CD4-positive, alpha-beta T cell (primary cell): ENCODE results near the gene SYNGR1. TPM values are rescaled to one million over a fixed set of nuclear protein-coding genes. Genes with fewer than 3 reads are reported as not detected.

Source experiments
- ATAC-seq: fragments of 200-7000 bp; cut with Tn5 transposase; one replicate; pipeline ENCODE4 v1.10.0; 2022; ENCODE audit warnings: mild to moderate bottlenecking; ENCODE audit not compliant: poor library complexity
- CTCF ChIA-PET: fragments of 350-600 bp; sonication (Branson Sonifier 250); formaldehyde crosslinking; loops from one replicate; lab custom pipeline; 2021; ENCODE audit warnings: antibody characterized with exemption, inconsistent platforms; lab: Charles Lee
- POLR2A ChIA-PET: fragments of 350-600 bp; sonication (Branson Sonifier 250); formaldehyde crosslinking; loops from one replicate; lab custom pipeline; 2021; ENCODE audit warnings: antibody characterized with exemption, inconsistent platforms; lab: Charles Lee
- DNase-seq, 14 experiments: peaks; one replicate each; pipeline ENCODE4 v3.0.0-alpha.2; 2013 to 2020; ENCODE audit warnings: mixed read lengths in 2 of 14
- H3K27ac ChIP-seq, 2 donors: one replicate each; pipeline versions ENCODE4 v1.5.1 to v1.7.0; 2013; ENCODE audit warnings: low read length in 2 of 2, low read depth in 1 of 2, mild to moderate bottlenecking in 1 of 2
- H3K27me3 ChIP-seq, 2 experiments: 1 replicate in 1 of 2; 2 replicates in 1 of 2; pipeline versions ENCODE4 v1.6.1 to v1.7.0; 2013; ENCODE audit warnings: low read length in 2 of 2, control low read depth in 1 of 2, mild to moderate bottlenecking in 1 of 2, moderate library complexity in 1 of 2; ENCODE audit not compliant: insufficient read depth in 2 of 2, control insufficient read depth in 1 of 2
- H3K36me3 ChIP-seq: one replicate; pipeline ENCODE4 v1.6.1; 2013; ENCODE audit warnings: low read length, control low read depth; ENCODE audit not compliant: insufficient read depth
- H3K4me1 ChIP-seq: one replicate; pipeline ENCODE4 v1.6.1; 2013; ENCODE audit warnings: low read length, control low read depth; ENCODE audit not compliant: insufficient read depth
- H3K4me3 ChIP-seq: one replicate; pipeline ENCODE4 v1.5.1; 2013; ENCODE audit warnings: mild to moderate bottlenecking, low read length, moderate library complexity
- H3K9me3 ChIP-seq, 2 experiments: 1 replicate in 1 of 2; 2 replicates in 1 of 2; pipeline versions ENCODE4 v1.6.1 to v1.7.0; 2013; ENCODE audit warnings: low read length in 2 of 2, mild to moderate bottlenecking in 2 of 2, control low read depth in 1 of 2, moderate library complexity in 1 of 2; ENCODE audit not compliant: control insufficient read depth in 1 of 2, insufficient read depth in 1 of 2
- H3K27ac Mint-ChIP-seq: one replicate; pipeline ENCODE4 v1.8.0; 2020; ENCODE audit warnings: mixed read lengths
- H3K27me3 Mint-ChIP-seq: one replicate; pipeline ENCODE4 v1.8.0; 2021; ENCODE audit warnings: mixed read lengths
- H3K36me3 Mint-ChIP-seq: one replicate; pipeline ENCODE4 v1.8.0; 2021; ENCODE audit warnings: low read depth, mixed read lengths
- H3K4me1 Mint-ChIP-seq: one replicate; pipeline ENCODE4 v1.8.0; 2021; ENCODE audit warnings: low read depth, mixed read lengths
- H3K4me3 Mint-ChIP-seq: one replicate; pipeline ENCODE4 v1.8.0; 2020; ENCODE audit warnings: mild to moderate bottlenecking, mixed read lengths
- H3K9me3 Mint-ChIP-seq: one replicate; pipeline ENCODE4 v1.8.0; 2020; ENCODE audit warnings: mixed read lengths
- CTCF ChIP-seq: fragments of 200-600 bp; IDR thresholded peaks from one replicate; pipeline ENCODE4 v1.8.0; 2022; ENCODE audit warnings: antibody characterized with exemption, mild to moderate bottlenecking
- intact Hi-C, 2 experiments: fragments of 100-400 bp; cut with DNase I in 1 of 2; cut with micrococcal nuclease in 1 of 2; formaldehyde crosslinking; loops; one replicate each; pipeline versions ENCODE4 v1.15.1 to v1.9.0; 2023 to 2025; cut with DNase I, micrococcal nuclease
- total RNA-seq, 174 experiments: library from RNA in 2 of 174; stranded (reverse) in 2 of 174; gene quantifications; one replicate each; pipeline ENCODE4 v1.2.3 and lab custom pipeline; 2021 to 2026

Gene SYNGR1
- total RNA-seq, 2 experiments from 2014 or later: 0.44 to 0.59 TPM

DNA sequence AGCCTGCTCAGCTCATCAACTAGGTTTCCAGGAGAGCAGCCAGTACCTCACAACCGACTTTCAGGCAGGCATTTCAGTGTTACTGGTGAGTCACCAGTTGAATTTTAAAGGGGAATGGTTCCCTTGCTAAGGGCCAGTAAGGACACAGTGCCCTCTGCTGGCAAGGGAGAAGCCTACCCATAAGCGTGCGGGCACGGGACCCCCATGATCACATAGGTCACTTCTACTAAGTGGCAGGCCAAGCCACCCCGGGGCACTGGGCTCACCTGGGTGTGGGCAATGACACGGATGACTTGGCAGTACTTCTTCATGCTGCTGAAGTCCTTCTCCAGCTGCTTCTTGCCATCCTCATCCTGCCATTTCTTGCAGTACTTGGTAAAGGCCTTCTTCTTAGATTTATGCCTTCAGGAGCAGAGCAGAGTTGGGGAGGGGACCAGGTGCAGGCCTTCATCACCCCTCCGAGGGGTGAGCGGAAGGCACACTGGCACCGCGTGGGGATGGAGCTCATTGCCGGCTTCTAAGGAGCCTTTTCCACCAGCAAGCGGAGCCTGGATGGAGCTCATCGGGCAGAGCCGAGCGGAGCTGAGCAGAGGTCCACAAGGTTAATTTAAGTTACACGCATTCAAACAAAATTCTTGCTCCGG, 33.2 kb upstream of the SYNGR1 start:
- Mint-ChIP-seq H3K4me3 (peak overlapping the region; percentile 99), H3K4me1 (peaks cover 45% of the 10 kb centered on the region), H3K27me3 (no peaks in the 10 kb centered on the region), H3K9me3 (no peaks in the 10 kb centered on the region), H3K27ac (peak overlapping the region; percentile 96), H3K36me3 (peaks cover 86% of the 10 kb centered on the region)
- intact Hi-C loops: loop anchor here (1.0 to 10.0 kb wide), 6 partner anchors 74 to 1262 kb away; partner anchors contain the start of genes PDGFB (in 2 of the 2), CBX7 (in 1 of the 2) and PICK1 (in 1 of the 2)
- peaks cover 70% of the 10 kb centered on the region for H3K36me3 ChIP-seq
- peak overlapping the region in 1 of 2 donors; percentile 17 for H3K27ac ChIP-seq
- H3K4me1 ChIP-seq: peaks cover 68% of the 10 kb centered on the region
- ATAC-seq (peak; percentile 37), DNase-seq (peak; percentile 56 to 90 (median 70))
- CTCF ChIA-PET: interaction anchor here (0.6 to 5.4 kb wide), 21 partner anchors 10 to 447 kb away, joined by 3 to 43 read pairs (median 3); partner anchors contain the start of genes APOBEC3C, CBX6 and PDGFB
- POLR2A ChIA-PET: interaction anchor here (0.6 to 5.9 kb wide), 8 partner anchors 14 to 448 kb away, joined by 3 to 163 read pairs (median 24); partner anchors contain the start of genes ATF4, CBX7 and PDGFB
- no peaks in the 10 kb centered on the region for H3K9me3 ChIP-seq
- no peaks in the 10 kb centered on the region for H3K27me3 ChIP-seq
- no peak overlapping the region for H3K4me3 ChIP-seq
- TF ChIP-seq CTCF: peak; percentile 75

DNA sequence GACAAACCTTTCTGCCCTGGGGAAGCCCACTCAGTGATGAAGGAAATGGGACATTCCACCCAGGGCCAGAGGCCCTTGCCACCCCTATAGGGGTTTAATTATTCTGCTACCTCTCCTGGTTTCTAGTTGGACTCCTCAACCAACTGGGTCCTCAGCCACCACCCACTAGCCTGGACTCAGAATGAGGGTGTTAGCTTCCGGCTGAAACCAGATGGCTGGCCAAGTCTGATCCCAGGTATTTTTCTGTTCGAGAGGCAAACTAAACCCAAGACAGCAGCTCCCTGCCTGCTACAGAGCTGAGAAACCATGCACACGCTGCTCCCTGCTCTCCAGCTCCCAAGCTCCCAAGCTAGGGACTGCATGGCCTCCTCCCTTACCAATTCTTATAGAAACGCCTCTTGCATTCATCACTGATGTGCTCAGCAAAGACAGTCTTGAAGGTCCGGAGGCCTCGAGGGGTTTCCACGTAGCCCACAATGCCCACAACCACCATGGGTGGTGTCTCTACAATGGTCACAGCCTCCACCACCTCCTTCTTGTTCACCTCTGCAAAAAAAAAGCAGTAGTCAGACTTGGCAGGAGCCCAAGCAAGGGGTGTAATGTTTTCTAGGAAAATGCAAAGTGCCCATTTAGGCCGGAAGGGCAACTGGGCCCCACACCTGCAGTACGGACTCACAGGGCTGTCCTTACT, 32.6 kb upstream of the SYNGR1 start:
- ChIA-PET POLR2A (interaction anchor here (0.6 to 5.9 kb wide), 14 partner anchors 11 to 902 kb away, joined by 3 to 163 read pairs (median 4); partner anchors contain the start of genes ATF4, CBX7, PDGFB and TAB1), CTCF (interaction anchor here (0.7 to 5.4 kb wide), 12 partner anchors 10 to 447 kb away, joined by 3 to 43 read pairs (median 4); partner anchors contain the start of genes APOBEC3C and PDGFB)
- Histone ChIP-seq H3K4me1 (peaks cover 68% of the 10 kb centered on the region), H3K9me3 (no peaks in the 10 kb centered on the region), H3K27ac (peak overlapping the region in 1 of 2 donors; percentile 7), H3K27me3 (no peaks in the 10 kb centered on the region), H3K36me3 (peaks cover 63% of the 10 kb centered on the region), H3K4me3 (no peak overlapping the region)
- no peak for TF ChIP-seq CTCF
- DNase-seq (peak in 2 of 14 experiments; percentile 33 to 67), ATAC-seq (no peak)
- no peaks in the 10 kb centered on the region for H3K9me3 Mint-ChIP-seq
- H3K4me1 Mint-ChIP-seq: peaks cover 43% of the 10 kb centered on the region
- peak overlapping the region; percentile 99 for H3K4me3 Mint-ChIP-seq
- peaks cover 79% of the 10 kb centered on the region for H3K36me3 Mint-ChIP-seq
- H3K27me3 Mint-ChIP-seq: no peaks in the 10 kb centered on the region
- H3K27ac Mint-ChIP-seq: peak overlapping the region; percentile 96
- intact Hi-C loops: loop anchor here (5.0 to 10.0 kb wide), 4 partner anchors 75 to 1262 kb away; partner anchors contain the start of genes PDGFB (in 2 of the 2), CBX7 (in 1 of the 2) and PICK1 (in 1 of the 2)
